ENCODE data around the gene SLC44A1. TPM values are rescaled to one million over a fixed set of nuclear protein-coding genes. Genes with fewer than 3 reads are reported as not detected.

The SLC44A1 gene
- total RNA-seq, 4 donors from 2014 or later = 35.4 to 62.3 (median 48.2) TPM

DNA sequence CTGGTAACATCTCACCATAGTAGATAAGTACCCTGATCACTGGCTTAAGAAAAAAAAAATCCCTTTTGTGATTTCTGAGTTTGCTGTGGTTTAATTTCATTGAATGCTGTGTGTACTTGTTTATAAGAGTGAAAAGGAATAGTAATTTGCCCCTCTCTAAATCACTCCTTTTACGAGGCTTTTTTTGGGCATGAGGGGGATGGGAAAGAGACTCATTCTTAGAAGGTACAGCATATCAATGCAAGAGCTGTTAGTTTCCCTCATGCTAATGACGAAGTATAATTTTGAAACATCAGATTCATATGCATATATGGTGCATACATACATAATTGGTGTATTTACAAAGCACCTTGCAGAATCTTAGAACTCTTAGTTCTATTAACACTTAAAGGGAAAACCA is 2.4 kb upstream of the SLC44A1 start:
- no peak for TF ChIP-seq CTCF (IDR thresholded peaks at IDR 0.05)
- DNase-seq (ENCODE audit: low spot score) (no peak), ATAC-seq (ENCODE audit: low FRiP score) (no peak)

GRCh38 chr9:105242557-105242956 is 1.9 kb upstream of the SLC44A1 start:
- ATAC-seq (ENCODE audit: low FRiP score) = no peak
- no peak for TF ChIP-seq CTCF (IDR thresholded peaks at IDR 0.05)
- DNase-seq (ENCODE audit: low spot score) = no peak

DNA sequence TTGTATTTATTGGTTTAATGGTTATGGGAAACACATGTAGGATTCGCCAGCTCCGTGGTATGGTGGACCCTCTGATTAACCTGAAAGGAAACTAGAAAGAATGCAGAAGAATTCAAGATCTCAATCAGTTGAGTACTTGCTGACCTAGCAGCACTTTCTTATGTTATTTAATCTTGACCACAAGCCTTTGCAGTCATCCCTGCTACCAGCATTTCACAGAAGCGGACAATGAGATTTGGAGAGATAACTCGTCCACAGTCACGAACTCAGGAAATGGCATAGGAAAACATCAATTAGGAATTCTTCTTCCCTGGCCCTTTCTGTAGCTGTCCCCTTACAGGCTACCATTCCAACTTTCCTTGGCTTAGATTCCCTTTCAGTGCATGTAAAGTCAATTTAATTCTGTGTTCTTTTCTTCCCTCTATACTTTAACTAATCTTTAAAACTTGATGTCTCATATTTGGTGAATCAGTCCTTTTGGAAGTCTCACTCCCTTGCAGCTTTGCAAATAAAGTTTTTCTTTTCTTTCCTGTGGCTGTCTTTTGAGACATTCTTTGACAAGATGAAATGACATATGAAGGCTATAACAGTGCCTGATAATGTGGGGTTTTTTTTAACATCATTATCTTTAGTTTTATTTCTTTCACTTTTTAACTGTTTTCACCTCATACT is 1.3 kb upstream of the SLC44A1 start:
- TF ChIP-seq CTCF (IDR thresholded peaks at IDR 0.05) = no peak
- DNase-seq (ENCODE audit: low spot score) (no peak), ATAC-seq (ENCODE audit: low FRiP score) (no peak)

GRCh38 chr9:105244734-105245028 is 230 bp downstream of the SLC44A1 start:
- DNase-seq (ENCODE audit: low spot score) = no peak
- ATAC-seq (ENCODE audit: low FRiP score) = peak; percentile 65
- TF ChIP-seq CTCF (IDR thresholded peaks at IDR 0.05) = peak in 1 of 3 donors; percentile 5

GRCh38 chr9:105245029-105245890 is 809 bp downstream of the SLC44A1 start:
- ATAC-seq (ENCODE audit: low FRiP score) (peak; percentile 24), DNase-seq (ENCODE audit: low spot score) (no peak)
- TF ChIP-seq CTCF (IDR thresholded peaks at IDR 0.05) = no peak

DNA sequence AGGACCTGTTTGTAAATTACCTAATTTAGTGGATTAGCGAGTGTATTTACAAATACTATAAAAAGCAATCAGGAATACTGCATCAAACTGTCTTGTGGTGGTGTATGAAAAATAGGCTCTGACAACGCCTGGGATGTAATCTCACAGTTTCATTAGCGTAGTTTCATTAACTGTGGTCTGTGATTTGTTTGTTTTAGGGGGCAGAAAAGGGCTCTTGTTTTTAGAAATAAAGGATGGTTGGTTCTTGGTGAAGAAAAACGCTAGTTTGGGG is 1.4 kb downstream of the SLC44A1 start:
- ATAC-seq (ENCODE audit: low FRiP score) = no peak
- no peak for TF ChIP-seq CTCF (IDR thresholded peaks at IDR 0.05)
- no peak for DNase-seq (ENCODE audit: low spot score)

DNA sequence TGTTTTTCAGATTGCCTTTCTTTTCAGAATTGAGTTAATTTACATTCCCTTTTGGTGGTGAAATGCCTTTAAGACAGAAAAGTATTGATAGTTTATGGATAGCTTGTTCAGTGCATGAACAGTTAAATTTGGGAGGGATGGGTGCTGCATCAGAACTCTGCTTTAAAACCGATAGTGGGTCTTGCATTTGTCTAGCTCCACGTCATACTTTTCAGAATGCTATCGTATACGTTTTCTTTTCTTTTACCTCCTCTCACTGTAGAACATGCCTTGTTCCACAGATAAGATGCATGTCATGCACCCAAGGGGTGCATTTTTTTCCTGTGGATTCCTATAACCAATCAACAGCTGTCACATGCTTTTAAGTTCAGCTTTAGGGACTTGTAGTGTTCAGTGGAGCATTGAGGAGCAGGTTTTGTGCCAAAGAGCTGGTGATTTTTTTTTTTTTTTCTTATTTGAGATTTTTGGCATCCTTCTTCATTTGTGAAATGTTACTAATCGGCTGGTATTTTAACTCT is 2.3 kb downstream of the SLC44A1 start:
- TF ChIP-seq CTCF (IDR thresholded peaks at IDR 0.05) = no peak
- no peak for DNase-seq (ENCODE audit: low spot score)
- ATAC-seq (ENCODE audit: low FRiP score) = no peak

All from omental fat pad (tissue), 4 donors.